HG03565 (cell line): ENCODE data around the gene HEY2.

Experiments used
- ATAC-seq: cut with Tn5 transposase; IDR thresholded peaks from one replicate; pipeline ENCODE4 v1.9.1; 2021; ENCODE audit warnings: mild to moderate bottlenecking, moderate library complexity; ENCODE audit not compliant: unreplicated experiment

Gene HEY2

DNA sequence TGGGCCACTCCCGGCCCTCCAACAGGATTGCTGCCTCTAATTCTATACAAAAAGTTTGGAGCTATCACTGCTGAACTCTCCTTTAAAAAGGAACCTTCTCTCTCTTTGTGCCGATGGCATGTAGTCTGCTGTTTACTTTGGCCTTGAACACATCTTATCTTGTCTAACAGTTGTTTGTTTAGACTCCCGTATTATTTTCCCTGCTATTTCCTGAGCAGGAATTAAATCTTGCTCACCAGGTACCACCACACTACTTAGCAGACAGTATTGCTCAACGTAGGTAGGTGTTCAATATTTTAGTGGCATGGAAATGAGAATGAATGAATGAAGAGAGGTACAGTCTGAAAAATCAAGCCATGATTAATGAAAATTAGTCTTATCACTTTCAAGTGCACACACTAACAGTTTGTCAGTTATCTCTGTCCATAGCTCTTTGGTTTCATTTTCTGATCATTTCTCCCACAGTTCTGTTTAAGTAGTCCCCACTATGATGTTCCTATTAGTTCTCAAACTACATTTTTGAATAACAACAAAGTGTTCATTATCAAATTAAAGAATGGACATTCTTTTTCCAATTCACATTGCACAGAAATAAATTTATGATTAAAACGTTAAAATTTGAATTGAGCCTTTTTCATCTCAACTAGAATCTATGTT, 6.8 kb upstream of the HEY2 start:
- no peak for ATAC-seq

DNA sequence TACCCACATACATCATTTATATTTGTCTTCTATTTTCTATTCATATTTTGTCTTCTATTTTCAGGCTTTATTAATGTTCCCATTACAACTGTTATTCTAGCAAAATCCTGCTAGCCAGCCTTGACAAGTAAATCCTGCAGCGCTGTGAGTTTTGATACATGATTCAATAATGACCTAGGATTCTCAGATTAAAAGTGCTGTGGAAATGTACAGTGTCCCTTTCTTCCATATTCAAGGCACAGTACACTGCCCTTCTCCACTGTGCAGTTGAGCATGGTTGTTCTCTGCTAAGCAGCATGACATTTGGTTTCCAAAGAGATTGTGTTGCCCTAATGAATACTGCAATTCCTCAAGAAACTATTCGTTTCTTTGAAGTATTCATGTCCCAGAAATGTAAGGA, 5.8 kb upstream of the HEY2 start:
- no peak for ATAC-seq

DNA sequence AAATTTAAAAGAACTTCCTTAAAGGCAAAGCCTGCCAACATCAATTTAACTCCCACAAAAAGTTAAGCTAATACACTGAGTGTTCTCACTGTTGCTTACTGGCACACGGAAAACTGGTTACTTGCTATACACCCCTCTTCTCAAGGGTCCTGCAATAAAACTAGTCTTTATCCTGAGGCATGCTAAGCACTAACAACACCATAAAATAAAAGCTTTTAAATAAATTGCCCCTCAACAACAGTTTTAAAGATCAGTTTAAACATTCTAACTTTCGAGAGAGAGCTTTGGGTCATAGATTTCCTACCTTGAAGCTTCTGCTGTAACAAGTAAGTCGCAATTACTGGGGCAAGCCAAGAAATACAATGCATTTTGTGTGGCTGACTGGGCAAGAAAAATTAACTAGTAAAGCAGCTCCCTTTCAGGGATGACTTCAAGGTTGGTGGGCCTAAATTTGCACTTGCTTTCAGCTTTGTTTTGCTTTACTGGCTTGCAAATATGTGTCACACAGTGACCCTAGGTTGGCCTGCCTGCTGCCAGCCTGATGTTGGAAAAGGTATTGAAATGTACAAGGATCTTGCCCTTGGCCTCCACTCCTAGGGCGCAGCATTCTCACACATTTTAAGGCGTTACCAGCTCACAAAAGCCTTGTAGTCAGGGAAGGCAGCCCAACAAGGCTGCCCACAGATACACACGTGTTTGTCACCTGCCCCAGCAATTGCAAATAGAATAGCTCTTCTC, 4.0 kb upstream of the HEY2 start:
- ATAC-seq: no peak

DNA sequence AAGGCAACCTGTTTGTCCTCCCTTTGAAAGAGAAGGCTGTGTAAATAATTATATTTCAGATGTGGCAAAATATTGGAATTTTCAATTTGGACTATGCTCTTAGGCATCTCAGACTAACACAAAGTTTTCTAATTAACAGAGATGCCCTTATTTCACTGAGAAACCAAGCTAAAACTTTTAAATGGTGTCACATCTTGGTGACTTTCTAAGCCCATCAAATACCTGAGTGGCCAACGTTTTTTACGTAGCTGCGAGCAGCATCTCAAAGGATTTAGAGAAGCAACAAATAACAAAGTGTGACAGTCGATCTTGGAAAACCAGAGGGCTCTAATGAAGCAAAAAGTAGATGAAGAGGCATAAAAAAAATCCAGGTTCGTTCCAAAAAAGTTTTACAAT, 3.4 kb upstream of the HEY2 start:
- ATAC-seq: no peak

DNA sequence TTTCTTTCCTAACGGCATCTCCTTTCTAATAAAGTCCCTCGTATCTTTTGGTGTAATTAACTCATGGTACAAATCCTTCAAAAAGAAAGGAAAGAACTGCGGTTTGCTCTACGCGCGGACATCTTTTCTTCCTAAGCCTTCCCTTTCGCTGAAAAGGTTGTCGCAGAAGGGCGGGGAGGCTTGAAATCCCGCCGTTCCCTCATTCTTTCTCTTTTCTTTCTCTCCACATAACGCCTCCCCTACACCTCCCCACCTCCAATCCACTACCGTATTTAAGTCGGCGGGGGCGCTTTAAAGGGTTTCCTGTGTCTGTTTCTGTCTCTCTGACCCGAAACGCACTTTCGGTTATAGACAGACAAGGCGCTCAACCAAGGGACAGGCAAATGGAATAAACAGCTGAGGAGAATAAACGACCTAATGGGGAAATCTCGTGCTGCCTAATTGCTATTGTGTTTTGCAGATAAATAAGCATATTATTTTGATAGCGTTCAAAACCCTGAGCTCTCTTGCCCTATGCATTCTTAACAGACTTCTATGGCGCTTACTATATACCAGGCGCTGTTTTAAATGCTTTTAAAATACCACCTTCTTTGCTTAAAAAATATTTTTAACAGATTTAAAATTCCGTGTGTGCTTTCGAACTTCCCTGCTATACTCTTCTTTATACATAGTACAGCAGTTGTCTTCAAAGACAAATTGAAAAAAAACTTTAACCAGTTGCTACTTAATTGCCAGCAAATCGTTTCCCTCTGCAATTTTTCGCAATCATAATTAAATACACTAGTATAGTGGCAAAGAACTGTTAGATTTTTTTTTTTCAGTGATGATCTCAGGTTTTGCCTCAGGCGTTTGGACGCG, 2.5 kb upstream of the HEY2 start:
- ATAC-seq: peak; percentile 54

DNA sequence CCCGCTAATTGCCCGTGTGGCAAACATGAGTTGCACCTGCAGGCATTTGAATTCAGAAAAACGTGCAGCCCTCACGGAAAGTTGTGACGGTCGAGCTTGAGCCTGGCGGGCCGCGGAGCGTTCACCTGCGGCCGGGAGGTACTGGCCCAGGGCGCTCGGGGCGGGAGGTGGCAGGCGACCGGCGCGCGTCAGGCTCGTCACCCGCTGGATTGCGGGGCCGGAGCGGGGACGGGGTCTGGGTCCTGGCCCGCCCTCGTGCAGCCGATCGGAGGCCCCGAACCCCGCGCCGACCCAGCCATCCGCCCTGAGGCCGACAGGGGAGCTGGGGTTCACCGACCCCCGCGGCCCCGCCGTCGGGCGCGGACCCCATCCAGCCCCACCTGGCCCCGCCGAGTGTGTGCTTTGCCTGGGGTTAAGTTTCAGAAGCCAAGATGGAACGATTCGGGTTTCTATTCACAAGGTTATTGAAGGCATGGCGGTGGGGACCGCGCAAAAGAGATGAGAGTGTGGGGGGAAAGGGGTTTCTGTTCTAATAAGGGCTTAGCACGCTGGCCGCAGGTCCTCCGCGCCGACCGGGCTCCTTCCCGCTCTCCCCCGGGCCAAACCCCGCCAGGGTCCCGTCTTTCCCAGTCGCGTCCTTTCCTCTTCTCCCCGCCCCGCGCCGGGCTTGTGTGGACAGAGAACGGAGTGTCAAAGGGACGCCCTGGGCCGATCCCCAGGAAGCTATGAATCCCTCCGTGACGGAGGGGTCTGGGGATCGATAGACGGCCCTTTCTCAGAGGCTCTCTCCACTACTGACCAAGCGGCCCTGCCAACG, 1.6 kb upstream of the HEY2 start:
- ATAC-seq: no peak

DNA sequence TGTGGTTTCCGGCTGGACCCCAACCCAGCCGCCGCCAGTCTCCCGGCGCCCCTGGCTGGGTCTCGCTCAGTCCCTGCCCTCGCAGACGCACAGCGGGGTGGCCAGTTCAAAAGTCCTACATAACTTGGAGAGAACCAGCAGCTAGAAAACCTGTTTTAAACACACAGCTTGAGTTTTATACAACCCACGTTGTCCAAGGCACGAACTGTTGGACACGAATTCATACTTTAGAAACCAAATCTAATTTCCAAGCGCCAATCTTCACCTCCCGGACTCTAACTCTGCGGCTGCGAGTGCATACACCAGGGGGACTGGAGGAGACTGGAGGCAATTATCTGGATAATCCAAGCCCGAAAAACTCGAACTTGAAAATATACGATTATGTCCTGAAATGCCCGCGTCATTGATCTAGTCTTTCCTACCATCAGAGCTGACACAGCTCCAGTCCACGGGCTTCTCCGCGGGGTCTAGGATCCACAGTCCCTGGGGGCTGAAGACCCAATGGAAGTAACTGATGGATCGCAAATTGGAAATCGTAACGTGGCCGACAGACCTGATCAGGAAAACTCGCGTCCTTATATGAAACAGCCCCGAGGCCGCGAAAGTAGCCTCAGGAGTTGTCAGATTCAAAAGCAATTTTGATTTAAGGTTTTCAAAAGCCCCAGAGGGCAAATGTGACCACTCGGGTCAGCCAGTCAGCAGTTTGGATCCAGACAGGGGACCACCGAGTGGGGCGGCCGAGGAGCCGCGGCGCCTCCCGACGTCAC, 843 bp upstream of the HEY2 start:
- no peak for ATAC-seq

DNA sequence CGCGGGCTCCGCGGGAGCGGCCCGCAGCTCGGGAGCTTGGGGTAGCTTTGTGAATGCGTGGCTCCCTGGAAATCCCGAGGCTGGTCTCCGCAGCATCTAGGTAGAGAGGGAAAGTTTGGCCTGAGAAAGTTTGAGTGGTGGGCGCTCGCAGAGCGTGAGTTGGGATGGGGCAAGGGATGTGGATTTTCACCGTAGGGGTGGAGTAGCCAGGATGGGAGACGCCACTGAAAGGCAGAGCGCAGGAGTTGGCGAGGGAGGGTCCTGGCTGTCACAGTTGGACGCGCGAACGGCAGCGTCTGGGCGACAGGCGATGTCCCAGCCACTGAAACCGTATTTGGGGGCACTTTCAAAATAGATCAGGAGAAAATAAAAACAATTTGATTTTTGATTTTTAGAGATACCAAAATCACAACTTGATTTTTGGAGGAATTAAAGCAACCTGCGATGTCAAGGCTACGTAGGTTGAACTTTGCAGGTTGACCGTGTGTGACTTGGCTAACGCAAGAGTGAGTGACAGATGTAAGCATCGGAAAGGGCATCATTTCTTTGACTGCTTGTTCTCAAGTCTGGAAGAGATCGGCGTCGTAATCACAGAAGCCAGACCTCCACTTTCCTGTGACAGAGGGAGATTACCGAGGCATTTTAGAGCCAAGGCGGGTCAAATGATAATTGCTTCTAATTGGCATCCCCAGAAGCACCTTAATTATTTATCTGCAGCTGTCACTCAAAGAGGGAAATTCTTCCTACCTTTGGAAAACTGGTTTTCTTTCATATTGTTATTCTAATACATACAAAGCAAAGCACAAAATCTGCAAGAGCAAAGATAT, 646 bp downstream of the HEY2 start:
- no peak for ATAC-seq

DNA sequence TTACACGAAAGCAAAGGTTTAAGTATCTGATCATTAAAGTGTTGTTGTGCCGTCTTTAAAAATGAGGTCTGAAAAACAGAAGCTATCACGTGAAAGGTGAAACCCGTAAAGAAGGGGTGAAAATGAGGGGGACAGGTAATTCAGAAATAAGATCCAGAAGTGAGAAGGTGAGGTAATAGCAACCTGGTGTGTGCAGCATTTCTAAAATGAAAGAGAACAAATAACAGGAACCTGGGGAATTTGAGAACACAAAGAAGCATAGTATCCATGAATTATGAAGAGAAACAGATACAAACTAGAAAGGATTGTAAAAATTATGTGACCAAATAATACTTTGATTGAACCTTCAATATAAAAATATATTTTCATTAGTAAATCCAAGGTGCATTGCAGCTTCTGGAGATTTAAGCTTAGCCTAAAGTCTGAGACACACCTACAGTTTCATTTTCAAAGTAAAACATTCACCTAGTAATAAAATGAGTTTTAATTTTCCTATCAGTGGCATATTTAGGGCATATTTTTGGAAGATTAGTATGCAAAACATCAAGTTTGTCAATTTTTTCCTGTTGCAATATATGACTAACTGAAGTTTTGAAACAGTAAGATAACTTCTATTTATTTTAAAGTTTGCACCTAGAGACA, 1.4 kb downstream of the HEY2 start:
- no peak for ATAC-seq

DNA sequence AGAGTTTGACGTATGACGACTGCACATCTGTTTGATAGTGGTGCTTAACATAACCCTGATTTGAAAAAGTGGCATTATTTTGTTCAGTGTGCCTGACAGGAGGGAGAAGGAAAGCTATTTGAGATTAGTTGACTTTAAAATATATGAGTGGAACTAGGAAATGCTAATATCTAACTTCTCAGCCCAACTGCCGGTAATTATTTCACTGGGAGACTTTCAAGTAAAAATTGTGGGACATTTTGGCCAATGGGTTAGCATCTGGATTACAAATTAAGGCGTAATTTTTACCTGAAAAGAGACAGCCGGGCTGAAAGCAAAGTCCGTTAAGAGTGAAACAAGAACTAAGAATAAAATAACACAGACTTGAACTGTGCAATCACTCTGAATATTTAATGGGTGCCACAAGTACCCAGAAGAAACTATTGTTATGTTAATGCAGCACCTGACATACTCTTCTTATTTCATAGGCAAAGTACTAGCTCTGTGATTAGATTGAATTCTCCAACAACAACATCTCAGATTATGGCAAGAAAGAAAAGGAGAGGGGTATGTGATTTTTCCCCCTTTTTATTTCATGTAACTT, 2.0 kb downstream of the HEY2 start:
- ATAC-seq: no peak

DNA sequence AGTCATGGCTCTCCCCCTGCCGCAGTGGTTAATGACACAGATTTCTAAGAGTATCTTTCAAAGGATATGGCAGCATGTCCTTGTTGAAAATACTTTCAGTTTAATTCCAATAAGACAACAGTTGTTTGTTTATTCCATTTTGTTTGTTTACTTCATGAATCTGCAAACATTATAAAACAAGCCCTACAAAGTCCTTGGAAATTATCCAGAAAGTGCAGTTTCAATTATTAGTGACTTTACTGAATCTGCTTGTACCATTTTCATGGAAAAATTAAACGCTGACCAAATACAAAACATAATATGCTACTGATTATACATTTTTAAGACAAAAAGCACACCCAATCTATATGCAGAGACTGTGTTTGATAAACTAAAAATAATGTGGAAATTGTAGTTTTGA, 3.3 kb downstream of the HEY2 start:
- no peak for ATAC-seq

DNA sequence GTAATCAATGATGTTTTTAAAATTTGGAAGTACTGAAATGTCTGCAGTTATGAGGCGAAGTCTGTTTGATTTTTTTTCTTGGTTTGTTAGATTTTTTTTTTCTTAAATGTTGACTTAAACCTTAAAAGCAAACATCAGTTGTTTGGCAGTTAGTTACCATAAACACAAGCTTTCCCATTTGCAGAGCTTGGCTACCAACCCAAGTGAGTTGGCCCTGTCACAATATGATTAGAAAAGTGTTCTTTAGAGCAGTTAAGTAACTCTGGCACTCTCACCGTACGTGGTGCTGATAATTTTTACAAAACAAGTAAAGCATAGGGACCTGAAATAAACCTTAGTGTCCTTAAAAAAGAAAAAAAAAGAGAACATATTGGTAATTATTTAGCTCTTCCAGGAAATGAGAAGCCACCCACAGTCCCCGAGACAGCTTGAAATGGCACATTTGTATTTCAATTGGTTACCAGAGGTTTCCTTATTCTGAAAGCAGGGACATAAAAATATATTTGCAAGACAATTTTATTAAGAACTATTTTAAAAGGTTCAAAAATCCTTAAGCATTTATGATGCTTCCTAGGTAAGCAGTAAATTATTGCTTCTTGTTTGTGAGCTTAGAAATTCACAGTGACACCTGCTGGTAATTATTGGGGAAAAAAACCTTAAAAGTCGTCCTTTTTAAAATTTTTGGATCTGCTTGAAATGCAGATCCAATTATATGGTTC, 3.9 kb downstream of the HEY2 start:
- no peak for ATAC-seq

DNA sequence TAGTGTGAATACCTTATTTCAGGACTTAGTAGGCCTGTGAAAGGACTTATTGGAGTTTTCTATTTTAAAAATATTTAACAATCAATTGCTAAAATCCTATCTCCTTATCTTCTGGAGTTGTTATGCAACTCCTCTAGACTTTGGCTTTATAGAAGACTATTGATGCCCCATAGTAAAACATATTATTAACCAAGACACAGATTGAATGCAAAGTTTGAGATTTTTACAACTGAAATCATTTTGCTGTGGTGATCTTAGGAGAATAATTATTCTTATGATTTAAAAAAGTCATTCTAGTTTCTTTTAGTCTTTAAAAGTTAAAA, 4.5 kb downstream of the HEY2 start:
- no peak for ATAC-seq

DNA sequence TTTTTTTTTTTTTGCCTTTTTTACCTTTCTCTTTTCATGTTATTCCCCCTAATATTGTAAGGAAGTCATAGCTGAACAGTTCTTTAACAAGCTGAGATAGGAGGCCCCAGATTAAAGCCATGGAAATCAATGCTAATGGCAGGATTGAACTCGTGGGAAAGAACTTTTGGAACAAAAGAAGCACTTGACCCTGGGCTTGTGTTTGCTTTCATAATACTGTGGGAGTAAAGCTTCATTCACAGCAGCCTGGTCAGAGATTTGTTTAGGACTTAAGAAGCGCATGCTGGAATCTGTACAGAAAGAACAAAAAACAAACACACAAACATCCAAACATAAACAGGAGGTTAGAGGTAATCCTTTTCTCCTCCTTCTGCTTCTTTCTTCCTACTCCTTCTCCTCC, 5.1 kb downstream of the HEY2 start:
- ATAC-seq: no peak

DNA sequence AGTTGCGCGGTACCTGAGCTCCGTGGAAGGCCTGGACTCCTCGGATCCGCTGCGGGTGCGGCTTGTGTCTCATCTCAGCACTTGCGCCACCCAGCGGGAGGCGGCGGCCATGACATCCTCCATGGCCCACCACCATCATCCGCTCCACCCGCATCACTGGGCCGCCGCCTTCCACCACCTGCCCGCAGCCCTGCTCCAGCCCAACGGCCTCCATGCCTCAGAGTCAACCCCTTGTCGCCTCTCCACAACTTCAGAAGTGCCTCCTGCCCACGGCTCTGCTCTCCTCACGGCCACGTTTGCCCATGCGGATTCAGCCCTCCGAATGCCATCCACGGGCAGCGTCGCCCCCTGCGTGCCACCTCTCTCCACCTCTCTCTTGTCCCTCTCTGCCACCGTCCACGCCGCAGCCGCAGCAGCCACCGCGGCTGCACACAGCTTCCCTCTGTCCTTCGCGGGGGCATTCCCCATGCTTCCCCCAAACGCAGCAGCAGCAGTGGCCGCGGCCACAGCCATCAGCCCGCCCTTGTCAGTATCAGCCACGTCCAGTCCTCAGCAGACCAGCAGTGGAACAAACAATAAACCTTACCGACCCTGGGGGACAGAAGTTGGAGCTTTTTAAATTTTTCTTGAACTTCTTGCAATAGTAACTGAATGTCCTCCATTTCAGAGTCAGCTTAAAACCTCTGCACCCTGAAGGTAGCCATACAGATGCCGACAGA, 9.9 kb downstream of the HEY2 start:
- no peak for ATAC-seq

DNA sequence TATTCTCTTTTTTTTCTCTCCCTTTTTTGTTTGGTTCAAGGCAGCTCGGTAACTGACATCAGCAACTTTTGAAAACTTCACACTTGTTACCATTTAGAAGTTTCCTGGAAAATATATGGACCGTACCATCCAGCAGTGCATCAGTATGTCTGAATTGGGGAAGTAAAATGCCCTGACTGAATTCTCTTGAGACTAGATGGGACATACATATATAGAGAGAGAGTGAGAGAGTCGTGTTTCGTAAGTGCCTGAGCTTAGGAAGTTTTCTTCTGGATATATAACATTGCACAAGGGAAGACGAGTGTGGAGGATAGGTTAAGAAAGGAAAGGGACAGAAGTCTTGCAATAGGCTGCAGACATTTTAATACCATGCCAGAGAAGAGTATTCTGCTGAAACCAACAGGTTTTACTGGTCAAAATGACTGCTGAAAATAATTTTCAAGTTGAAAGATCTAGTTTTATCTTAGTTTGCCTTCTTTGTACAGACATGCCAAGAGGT, 10.6 kb downstream of the HEY2 start:
- no peak for ATAC-seq

DNA sequence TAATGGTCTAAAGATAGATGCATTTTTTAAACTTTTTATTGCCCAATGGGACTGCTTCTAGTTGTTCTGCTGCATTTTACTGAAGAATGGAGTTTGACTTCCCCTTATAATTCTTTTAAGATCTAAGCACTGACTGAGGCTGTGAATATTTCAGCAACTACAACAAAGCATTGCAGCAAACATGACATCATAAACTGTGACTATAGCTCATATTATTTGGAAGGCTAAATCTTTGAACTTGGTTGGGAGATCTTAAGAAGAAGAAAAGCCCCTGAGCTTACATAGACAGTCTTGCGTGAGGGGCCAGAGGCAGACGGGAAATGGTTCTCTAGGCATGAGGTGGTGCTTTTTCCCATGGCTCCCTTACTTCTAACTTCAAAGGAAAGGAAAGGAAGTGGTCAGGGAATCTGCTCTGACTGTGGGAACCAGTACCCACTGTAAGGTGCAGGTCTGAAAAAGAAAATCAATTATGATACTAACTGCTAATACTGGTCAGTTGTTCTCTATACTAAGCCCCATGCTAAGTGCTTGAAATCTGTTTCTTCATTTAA, 14.8 kb downstream of the HEY2 start:
- no peak for ATAC-seq
